Islet precursor cell (in vitro differentiated cells): ENCODE measurements around the gene ALG13.
"Not testable (repeated sequence)": the region's sequence is repeated elsewhere in the genome, so short reads cannot be mapped to it uniquely, and the experiment has no call there.

Source experiments
- DNase-seq: peaks from one replicate; pipeline ENCODE4 v3.0.0-alpha.2; 2018

Gene ALG13

GRCh38 chrX:111761578-111762135, 80.7 kb downstream of the ALG13 start:
- DNase-seq = no peak

- no peak for DNase-seq
Observed at GRCh38 chrX:111778591-111778990, 97.6 kb downstream of the ALG13 start.

GRCh38 chrX:111779582-111779981, 98.6 kb downstream of the ALG13 start:
- DNase-seq = no peak

GRCh38 chrX:111784667-111785066, 103.7 kb downstream of the ALG13 start:
- DNase-seq = no peak

- not testable (repeated sequence) for DNase-seq
Observed at GRCh38 chrX:111790054-111790453, 109.1 kb downstream of the ALG13 start.
